KMS-11 (cell line): ENCODE data around the gene TMEM212.

Experiments used
- H2AFZ ChIP-seq: fragments of 200-600 bp; sonication (generic); 2 replicates; pipeline ENCODE4 v1.6.1; 2016; ENCODE audit warnings: antibody characterized with exemption, mixed run types, low read depth
- H3K27ac ChIP-seq: fragments of 200-600 bp; sonication (generic); 2 replicates; pipeline ENCODE4 v1.6.1; 2016; ENCODE audit warnings: mild to moderate bottlenecking, mixed run types
- H3K27me3 ChIP-seq: fragments of 200-600 bp; sonication (generic); 2 replicates; pipeline ENCODE4 v1.6.1; 2017; ENCODE audit warnings: mild to moderate bottlenecking, low read depth, mixed run types, moderate library complexity; ENCODE audit not compliant: insufficient read depth
- H3K36me3 ChIP-seq: fragments of 200-600 bp; sonication (generic); 2 replicates; pipeline ENCODE4 v1.6.1; 2017; ENCODE audit warnings: mild to moderate bottlenecking, mixed run types; ENCODE audit not compliant: insufficient read depth
- H3K4me1 ChIP-seq: fragments of 200-600 bp; sonication (generic); 2 replicates; pipeline ENCODE4 v1.6.1; 2016; ENCODE audit warnings: mild to moderate bottlenecking, low read depth, mixed run types; ENCODE audit not compliant: poor library complexity, severe bottlenecking
- H3K4me2 ChIP-seq: fragments of 200-600 bp; sonication (generic); 2 replicates; pipeline ENCODE4 v1.7.0; 2016; ENCODE audit warnings: mild to moderate bottlenecking, mixed run types
- H3K4me3 ChIP-seq: fragments of 200-600 bp; sonication (generic); IDR thresholded peaks from 2 replicates; pipeline ENCODE4 v1.6.1; 2017; ENCODE audit warnings: low read depth, low read length, mixed read lengths; ENCODE audit not compliant: insufficient read depth
- H3K79me2 ChIP-seq: fragments of 200-600 bp; sonication (generic); 2 replicates; pipeline ENCODE4 v1.6.1; 2016; ENCODE audit warnings: low read depth, mixed run types; ENCODE audit not compliant: insufficient read depth
- H3K9ac ChIP-seq: fragments of 200-600 bp; sonication (generic); 2 replicates; pipeline ENCODE4 v1.6.1; 2016; ENCODE audit warnings: mild to moderate bottlenecking, mixed run types
- H4K20me1 ChIP-seq: fragments of 200-600 bp; sonication (generic); 2 replicates; pipeline ENCODE4 v1.6.1; 2016; ENCODE audit warnings: mild to moderate bottlenecking, mixed run types; ENCODE audit not compliant: insufficient read depth
- CTCF ChIP-seq: fragments of 200-600 bp; sonication (generic); conservative IDR thresholded peaks from 2 replicates; pipeline ENCODE4 v1.6.1; 2017; ENCODE audit warnings: low read depth, mild to moderate bottlenecking, antibody characterized with exemption, low read length, moderate library complexity, mixed read lengths

The TMEM212 gene

GRCh38 chr3:171829841-171830517 lies 13.2 kb upstream of the TMEM212 start:
- peaks cover 6% of the 10 kb centered on the region for H3K4me1 ChIP-seq
- no peak overlapping the region for H3K9ac ChIP-seq
- no peaks in the 10 kb centered on the region for H3K79me2 ChIP-seq
- no peaks in the 10 kb centered on the region for H3K27me3 ChIP-seq
- H3K36me3 ChIP-seq = no peaks in the 10 kb centered on the region
- no peak; the same call in 1 of the 2 replicates for TF ChIP-seq CTCF
- H3K4me3 ChIP-seq = no peak overlapping the region
- no peak overlapping the region for H3K27ac ChIP-seq
- no peak overlapping the region for H2AFZ ChIP-seq
- H3K4me2 ChIP-seq = no peak overlapping the region
- no peaks in the 10 kb centered on the region for H4K20me1 ChIP-seq

- Histone ChIP-seq H3K4me3 (no peak overlapping the region), H3K4me1 (peaks cover 6% of the 10 kb centered on the region), H3K4me2 (no peak overlapping the region), H3K27ac (no peak overlapping the region), H3K27me3 (no peaks in the 10 kb centered on the region), H3K9ac (no peak overlapping the region), H3K36me3 (no peaks in the 10 kb centered on the region), H3K79me2 (no peaks in the 10 kb centered on the region), H2AFZ (no peak overlapping the region), H4K20me1 (no peaks in the 10 kb centered on the region)
- TF ChIP-seq CTCF = no peak
Observed at GRCh38 chr3:171830518-171830875, 12.7 kb upstream of the TMEM212 start.

- Histone ChIP-seq H3K27me3 (no peaks in the 10 kb centered on the region), H3K27ac (no peak overlapping the region), H3K36me3 (no peaks in the 10 kb centered on the region), H3K4me1 (peaks cover 6% of the 10 kb centered on the region), H4K20me1 (no peaks in the 10 kb centered on the region), H3K4me3 (no peak overlapping the region), H2AFZ (no peak overlapping the region), H3K9ac (no peak overlapping the region), H3K79me2 (no peaks in the 10 kb centered on the region), H3K4me2 (no peak overlapping the region)
- no peak for TF ChIP-seq CTCF
Observed at GRCh38 chr3:171831936-171832335, 11.2 kb upstream of the TMEM212 start.

GRCh38 chr3:171832989-171833388 lies 10.2 kb upstream of the TMEM212 start:
- Histone ChIP-seq H3K4me3 (no peak overlapping the region), H3K27ac (no peak overlapping the region), H2AFZ (no peak overlapping the region), H4K20me1 (no peaks in the 10 kb centered on the region), H3K9ac (no peak overlapping the region), H3K36me3 (no peaks in the 10 kb centered on the region), H3K79me2 (no peaks in the 10 kb centered on the region), H3K27me3 (no peaks in the 10 kb centered on the region), H3K4me1 (peaks cover 6% of the 10 kb centered on the region), H3K4me2 (no peak overlapping the region)
- no peak for TF ChIP-seq CTCF
